DMS53 treated with DMSO at 0.1 percent for 48 hours (cell line): ENCODE measurements around the gene MYO18A.

Source experiments
- DNase-seq: peaks from one replicate; lab custom pipeline; 2025; ENCODE audit not compliant: unreplicated experiment; lab: John Stamatoyannopoulos, UW

The MYO18A gene

GRCh38 chr17:29129731-29130130 is 50.5 kb downstream of the MYO18A start:
- DNase-seq, result no peak

- no peak for DNase-seq
These were observed 52.4 kb downstream of the MYO18A start for GRCh38 chr17:29127840-29128239.

- DNase-seq, result no peak
These were observed 53.8 kb downstream of the MYO18A start for GRCh38 chr17:29126268-29126930.

- no peak for DNase-seq
These were observed 54.5 kb downstream of the MYO18A start for GRCh38 chr17:29125651-29126050.

GRCh38 chr17:29124925-29125273 is 55.3 kb downstream of the MYO18A start:
- DNase-seq, result no peak

GRCh38 chr17:29124135-29124924 is 55.9 kb downstream of the MYO18A start:
- DNase-seq, result peak; percentile 22

- DNase-seq, result no peak
These were observed 57.1 kb downstream of the MYO18A start for GRCh38 chr17:29123111-29123510.

- DNase-seq, result no peak
These were observed 58.8 kb downstream of the MYO18A start for GRCh38 chr17:29121442-29121841.

- no peak for DNase-seq
These were observed 59.8 kb downstream of the MYO18A start for GRCh38 chr17:29120433-29120832.

GRCh38 chr17:29119265-29119664 is 60.9 kb downstream of the MYO18A start:
- DNase-seq, result no peak

- DNase-seq, result peak; percentile 13
These were observed 63.1 kb downstream of the MYO18A start for GRCh38 chr17:29116804-29117753.

- no peak for DNase-seq
These were observed 64.0 kb downstream of the MYO18A start for GRCh38 chr17:29115961-29116803.

GRCh38 chr17:29115435-29115834 is 64.8 kb downstream of the MYO18A start:
- no peak for DNase-seq

- no peak for DNase-seq
These were observed 66.1 kb downstream of the MYO18A start for GRCh38 chr17:29114141-29114540.

- no peak for DNase-seq
These were observed 66.9 kb downstream of the MYO18A start for GRCh38 chr17:29113334-29113733.

- no peak for DNase-seq
These were observed 67.4 kb downstream of the MYO18A start for GRCh38 chr17:29112771-29113295.

GRCh38 chr17:29111816-29112499 is 68.2 kb downstream of the MYO18A start:
- no peak for DNase-seq

GRCh38 chr17:29110372-29110757 is 69.8 kb downstream of the MYO18A start:
- DNase-seq, result no peak

GRCh38 chr17:29109477-29110371 is 70.5 kb downstream of the MYO18A start:
- no peak for DNase-seq
